Measurements from ENCODE around the gene NOXO1.

Gene NOXO1

DNA sequence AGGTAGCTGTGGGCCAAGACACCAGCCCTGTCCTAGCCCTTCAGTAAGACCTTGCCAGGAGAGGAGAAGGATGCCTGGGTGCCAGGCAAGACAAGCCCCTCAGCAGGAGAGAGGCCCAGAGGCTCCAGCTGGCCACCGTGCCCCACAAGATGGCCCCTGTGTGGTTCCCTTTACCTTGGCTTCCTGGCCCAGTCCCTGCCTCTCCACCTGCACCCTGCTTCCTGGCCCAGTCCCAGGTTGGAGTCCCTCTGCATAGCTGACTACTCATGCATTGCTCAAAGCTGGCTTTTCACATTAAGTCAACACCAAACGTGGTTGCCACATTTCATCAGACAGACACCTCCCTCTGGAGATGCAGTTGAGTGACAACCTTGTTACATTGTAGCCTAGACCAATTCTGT, 12.5 kb upstream of the NOXO1 start:
- no peak for DNase-seq

DNA sequence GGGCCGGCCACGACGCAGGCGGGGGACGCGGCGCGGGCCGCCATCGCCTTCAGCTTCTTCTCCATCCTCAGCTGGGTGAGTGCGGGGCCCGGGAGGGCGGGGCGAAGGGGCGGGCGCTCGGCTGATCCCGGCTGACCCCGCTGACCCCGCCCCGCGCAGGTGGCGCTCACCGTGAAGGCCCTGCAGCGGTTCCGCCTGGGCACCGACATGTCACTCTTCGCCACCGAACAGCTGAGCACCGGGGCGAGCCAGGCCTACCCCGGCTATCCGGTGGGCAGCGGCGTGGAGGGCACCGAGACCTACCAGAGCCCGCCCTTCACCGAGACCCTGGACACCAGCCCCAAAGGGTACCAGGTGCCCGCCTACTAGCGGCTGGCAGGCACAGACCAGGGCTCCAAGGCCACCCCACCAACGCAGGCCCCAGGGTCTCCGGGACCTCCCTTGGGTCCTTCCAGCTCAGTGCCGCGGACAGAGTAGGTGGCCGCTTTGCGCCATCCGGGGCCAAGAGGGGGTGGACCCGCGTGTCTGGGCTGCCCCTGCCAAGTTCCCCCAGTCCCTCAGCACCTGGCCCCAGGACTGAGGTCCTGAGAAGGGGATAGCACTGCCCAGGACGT, 11.5 kb upstream of the NOXO1 start:
- no peak for DNase-seq

DNA sequence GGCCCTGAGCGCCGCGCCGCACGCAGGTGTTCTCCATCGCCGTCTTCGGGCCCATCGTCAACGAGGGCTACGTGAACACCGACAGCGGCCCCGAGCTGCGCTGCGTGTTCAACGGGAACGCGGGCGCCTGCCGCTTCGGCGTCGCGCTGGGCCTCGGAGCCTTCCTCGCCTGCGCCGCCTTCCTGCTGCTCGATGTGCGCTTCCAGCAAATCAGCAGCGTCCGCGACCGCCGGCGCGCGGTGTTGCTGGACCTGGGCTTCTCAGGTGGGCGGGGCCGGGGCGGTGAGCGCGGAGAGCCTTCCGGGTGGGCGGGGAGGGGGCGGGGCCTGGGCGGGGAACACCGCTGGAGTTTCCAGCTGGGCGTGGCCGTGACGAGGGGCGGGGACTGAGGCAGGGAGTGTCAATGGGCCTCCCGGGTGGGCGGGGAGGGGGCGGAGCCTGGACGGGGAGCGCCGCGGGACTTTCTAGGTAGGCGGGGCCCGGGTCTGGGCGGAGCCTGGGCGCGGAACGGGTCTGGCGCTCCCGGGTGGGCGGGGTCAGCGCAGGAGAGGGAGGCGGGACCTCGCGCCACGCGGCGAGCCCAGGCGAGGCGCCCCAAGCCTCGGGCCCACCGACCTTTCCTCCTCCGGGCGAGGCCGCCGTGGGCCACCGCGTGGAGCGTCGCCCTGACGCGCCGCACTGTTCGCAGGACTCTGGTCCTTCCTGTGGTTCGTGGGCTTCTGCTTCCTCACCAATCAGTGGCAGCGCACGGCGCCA, 10.9 kb upstream of the NOXO1 start:
- DNase-seq, result no peak

DNA sequence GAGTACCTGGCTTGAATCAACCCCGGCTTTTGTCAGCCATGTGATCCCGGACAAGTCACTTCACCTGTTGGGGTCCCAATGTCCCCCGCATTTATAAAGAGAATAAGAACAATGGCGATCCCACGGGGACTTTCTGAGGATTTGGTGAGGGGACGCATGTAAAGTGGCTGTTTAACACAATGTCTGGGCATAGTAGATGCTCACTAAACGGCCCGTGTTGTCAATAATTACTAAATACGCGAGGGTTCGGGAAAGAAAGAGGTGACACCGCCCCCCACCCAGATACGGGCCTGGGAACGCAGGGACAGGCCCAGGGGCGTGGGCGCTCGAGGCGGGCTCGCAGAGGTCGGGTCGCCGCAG, 10.3 kb upstream of the NOXO1 start:
- DNase-seq, result no peak

DNA sequence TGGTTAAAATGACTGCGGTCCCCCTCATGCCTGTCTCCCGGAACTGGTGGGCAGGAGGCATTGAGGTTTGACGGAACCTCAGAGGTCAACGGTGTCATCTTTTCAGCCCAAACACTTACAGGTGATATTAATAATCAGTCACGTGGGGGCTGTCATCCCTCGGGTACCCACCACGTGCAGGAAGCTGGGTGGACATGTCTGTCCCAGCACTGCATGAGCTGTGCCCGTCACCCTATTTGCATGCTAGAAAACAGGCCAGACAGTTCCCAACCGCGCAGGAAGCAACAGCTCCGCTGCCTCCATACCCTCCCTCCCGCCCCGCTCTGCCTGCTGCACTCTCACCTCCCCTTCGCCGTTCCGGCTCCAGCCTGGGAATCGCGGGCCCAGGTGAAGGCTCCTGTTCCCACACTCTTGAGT, 9.9 kb upstream of the NOXO1 start:
- DNase-seq, result no peak

DNA sequence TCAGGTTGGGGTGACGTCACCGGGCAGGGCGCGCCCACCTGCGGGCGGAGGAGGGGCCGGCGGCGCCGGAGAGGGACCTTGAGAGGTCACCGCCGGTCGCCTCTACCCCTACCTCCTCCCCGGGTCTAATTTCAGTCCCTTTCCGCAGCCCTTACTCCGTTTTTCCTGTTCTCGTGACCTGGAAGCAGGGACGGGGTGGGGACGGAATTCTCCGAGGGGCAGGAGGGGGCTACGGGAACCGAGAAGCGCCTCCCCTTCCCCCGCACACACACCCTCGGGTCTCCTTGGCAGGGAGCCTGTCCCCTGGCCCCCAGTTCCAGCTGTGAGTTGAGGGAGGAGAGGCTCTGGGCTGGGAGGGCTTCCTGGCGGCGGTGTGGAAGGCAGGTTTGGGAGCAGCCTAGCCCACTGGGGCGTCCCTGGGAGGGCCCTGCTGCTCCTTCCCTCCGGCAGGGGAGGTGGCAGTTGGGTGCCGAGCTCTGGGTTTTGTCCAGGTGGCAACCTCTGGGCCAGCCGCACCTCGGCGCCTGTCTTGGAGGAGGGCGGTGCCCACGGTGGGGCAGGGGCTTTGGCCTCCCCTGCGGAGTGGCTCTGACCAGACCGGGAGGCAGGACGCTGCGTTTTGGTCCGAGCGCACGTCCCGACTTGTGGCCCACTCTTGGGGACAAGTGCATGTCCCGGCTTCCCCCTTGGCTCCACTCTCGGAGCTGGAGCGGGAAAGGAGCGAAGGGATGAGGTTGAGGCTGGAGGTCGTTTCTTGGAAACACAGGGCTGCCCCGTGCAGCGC, 9.3 kb upstream of the NOXO1 start:
- no peak for DNase-seq

DNA sequence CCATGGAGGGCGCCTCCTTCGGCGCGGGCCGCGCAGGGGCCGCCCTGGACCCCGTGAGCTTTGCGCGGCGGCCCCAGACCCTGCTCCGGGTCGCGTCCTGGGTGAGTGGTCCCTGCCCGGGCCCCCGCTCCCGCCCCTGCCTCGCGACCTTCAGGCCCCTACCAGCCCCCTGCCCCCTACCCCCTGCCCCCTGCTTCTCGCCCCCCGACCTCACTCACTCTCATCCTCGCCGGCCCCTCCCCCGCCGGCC, 8.8 kb upstream of the NOXO1 start:
- no peak for DNase-seq

DNA sequence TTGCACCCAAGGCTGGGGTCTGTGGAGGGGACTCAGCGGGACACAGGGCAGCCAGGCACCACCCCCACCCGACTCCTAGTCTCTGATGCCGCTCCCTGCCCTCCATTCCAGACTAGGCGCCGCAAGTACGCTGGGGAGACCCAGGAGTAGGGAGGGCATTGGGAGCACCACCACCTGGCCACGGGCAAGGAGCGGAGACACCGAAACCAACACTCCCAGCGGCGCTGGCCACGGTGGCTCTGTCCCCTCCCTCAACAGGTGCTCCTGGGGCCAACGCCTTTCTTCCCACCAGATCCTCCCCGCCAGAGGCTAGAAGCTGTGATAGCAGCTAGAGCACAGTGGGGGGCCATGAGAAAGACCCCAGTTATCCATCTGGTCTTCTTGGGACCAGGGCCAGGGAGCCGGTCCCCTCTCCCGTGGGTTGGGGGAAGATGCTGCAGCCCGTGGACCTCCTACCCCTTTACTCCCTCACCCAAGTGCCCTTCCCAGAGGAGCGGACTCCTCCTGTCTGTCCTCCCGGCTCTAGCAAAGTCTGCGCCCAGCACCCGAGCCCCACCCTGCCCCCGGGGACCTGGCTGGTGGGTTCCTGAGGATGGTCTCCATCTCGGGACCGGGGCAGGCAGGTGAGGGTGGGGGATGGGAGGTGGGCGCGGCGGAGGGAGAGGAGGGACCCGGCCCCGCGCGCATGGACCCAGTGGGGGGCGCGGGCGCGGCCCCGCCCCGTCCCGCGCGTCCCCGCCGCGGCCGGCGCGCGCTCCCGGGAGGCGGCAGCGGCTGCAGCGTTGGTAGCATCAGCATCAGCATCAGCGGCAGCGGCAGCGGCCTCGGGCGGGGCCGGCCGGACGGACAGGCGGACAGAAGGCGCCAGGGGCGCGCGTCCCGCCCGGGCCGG, 8.2 kb upstream of the NOXO1 start, which contains the start of gene SYNGR3:
SYNGR3 (plus strand) TSS at position 762 of the 892 bp plus-strand sequence. CDS start 133 bp downstream, outside the sequence.
- DNase-seq, result no peak

DNA sequence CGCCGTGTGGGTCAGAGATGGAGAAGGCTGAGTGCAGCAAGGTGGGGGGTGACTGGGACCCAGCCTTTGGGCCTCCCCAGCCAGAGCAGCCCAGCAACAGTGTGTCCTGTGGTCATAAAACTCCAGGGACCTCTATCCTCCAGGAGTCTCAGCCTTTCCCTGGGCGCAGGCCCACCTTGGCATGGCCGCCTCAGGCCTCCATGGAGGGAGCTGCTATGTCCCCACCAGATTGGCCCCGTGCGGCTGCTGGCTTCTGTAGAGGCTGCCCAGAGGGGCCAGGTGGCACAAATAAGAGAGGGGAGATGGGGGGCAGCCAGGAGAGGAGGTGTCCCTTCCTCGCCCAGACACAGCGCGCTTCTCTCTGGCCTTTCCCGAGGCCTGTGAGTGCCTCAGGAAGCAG, 5.9 kb upstream of the NOXO1 start:
- no peak for DNase-seq

DNA sequence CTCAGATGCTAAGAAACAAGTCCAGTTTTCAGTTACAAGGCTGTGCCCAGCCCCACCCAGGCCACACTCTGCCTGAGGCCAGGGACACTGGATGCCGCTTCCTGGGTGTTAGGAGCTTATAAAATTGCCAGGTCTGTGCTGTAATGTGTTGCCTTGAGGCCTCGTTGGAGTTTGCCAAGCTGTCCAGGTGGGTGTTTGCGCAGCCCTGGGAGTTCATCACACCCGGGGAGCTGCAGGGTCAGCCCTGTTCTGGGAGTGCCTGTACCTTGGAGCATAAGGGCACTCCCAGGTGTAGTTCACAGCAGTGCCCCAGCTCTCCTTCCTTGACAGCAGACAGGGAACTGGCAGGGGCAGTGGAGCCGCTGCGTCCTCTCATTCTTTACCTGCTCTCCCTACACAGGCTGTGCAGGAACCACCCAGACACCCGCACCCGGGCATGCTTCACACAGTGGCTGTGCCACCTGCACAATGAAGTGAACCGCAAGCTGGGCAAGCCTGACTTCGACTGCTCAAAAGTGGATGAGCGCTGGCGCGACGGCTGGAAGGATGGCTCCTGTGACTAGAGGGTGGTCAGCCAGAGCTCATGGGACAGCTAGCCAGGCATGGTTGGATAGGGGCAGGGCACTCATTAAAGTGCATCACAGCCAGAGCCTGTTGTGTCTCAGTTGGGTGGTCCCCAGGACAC, 4.3 kb upstream of the NOXO1 start:
- no peak for DNase-seq

DNA sequence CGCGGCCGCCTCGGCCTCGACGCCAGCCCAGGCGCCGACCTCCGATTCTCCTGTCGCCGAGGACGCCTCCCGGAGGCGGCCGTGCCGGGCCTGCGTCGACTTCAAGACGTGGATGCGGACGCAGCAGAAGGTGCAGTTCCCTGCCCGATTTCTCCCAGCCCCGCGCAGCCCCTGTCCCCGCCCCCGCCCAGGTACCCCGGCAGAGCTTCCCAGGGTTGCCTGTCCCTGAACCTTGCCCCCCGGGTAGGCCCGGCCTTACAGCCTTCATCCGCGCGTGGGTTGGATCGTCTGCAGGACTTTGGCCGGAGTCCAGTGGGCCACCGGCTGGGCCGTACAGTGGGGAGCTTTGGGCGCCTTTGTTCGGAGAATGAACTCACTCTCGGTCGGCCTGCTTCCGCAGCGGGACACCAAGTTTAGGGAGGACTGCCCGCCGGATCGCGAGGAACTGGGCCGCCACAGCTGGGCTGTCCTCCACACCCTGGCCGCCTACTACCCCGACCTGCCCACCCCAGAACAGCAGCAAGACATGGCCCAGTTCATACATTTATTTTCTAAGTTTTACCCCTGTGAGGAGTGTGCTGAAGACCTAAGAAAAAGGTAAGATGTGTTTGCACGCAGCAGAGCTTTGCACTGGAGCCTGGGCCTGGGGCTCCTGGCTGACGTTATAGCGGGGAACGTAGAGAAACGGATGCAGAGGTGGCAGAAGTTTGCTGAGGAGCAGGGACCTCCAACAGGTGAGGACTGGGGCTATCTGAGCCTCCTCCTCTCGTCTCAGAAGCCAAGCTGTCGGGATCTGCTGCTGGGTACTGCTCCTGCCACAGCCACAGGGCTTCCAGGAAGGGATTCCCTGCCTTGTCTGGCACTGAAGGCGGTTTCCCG, 3.3 kb upstream of the NOXO1 start:
- DNase-seq, result no peak

DNA sequence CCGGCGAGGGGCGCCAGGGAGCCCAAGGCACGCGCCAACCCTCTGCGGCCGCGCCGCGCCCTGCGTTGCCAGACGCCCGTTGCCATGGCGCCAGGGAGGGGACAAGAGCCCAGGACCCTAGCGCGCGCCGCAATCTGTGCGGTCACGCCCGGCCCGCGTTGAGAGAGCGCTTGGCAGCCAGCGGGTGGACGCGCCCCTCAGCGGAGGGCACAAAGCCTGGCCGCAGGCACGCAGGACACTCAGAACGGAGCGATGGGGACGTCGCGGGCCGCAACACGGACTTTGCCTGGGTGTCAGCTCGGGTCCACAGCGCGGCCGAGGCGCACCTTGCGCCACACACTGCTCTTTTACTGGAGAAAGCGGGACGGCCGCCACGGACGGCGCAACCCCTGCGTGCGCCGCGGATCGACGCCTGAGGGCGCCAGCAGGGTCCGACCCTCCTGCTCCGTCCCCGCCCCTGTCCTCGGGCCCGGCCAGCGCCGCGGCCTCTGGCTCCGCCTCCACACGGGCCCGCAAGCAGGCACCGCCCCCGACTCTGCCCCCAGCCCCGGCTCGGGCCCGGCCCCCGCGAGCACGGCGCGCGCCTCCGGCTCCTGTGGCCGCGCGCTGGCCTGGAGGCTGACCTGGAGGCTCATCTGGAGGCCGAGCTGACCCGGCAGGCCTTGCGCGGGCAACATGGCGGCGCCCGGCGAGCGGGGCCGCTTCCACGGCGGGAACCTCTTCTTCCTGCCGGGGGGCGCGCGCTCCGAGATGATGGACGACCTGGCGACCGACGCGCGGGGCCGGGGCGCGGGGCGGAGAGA, 2.5 kb upstream of the NOXO1 start, which contains the start of gene GFER:
GFER (plus strand) TSS at position 650 of the 803 bp plus-strand sequence; CDS start at position 676, 26 bp downstream.
- no peak for DNase-seq

DNA sequence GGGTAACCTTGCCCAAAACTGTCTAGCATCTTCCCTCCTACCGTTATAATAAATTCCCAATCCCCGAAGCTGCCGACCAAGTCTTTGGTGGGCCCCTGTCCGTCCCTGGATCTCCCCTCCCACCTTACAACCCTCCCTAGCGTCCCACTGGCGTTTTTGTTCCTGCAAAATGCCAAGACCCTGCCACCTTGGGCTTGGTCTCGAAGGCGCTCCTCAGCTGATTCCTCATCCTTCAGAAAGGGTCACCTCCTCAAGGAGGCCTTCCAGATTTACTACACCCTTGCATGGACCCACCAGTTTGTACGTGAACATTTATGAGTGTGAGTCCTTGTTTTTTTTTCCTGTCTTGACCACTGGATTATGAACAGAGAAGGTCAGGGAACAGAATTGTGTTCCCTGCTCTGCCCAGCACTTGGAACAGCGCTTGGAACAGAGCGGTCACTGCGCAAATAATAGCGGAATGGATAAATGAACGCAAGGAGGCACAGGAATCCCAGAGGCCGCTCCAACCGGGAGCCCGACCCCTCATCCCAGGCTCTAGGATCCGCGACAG, 1.8 kb upstream of the NOXO1 start:
- DNase-seq, result no peak

DNA sequence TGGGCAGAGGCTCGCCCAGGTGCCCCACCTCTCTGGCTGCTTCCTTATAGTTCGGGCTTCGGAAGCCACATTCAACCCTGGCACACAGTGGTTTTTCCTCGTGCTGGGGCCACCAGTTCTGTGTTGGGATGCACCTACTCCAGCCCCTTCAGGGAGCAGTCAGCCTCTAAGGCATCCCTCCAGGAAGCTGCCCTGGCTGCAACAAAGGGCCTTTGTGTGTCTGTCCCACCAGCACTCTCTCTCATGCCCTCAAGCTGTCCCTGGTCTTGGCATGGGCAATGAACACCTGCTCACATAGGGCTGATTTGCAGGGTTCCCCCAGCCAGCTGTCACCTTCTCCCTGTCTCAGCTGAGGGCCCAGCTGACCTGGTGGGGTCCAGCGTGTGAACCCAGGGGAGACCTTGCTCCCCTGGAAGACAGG, 754 bp upstream of the NOXO1 start:
- DNase-seq, result no peak

DNA sequence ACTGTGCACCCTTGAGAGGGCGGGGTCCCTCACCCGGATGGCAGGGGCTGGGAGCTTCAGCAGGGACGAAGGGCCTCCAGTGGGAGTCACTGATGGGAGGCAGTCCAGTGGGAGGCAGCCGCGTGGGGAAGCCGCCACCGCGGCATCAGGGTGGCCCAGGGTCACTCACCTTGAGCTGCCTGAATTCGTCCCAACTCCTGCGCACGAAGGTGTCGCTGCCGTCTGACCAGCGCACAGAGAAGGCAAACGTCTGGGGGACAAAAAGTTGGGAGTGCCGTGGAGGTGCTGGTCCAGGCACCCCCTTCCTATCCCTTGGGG, 540 bp downstream of the NOXO1 start:
- DNase-seq, result no peak

DNA sequence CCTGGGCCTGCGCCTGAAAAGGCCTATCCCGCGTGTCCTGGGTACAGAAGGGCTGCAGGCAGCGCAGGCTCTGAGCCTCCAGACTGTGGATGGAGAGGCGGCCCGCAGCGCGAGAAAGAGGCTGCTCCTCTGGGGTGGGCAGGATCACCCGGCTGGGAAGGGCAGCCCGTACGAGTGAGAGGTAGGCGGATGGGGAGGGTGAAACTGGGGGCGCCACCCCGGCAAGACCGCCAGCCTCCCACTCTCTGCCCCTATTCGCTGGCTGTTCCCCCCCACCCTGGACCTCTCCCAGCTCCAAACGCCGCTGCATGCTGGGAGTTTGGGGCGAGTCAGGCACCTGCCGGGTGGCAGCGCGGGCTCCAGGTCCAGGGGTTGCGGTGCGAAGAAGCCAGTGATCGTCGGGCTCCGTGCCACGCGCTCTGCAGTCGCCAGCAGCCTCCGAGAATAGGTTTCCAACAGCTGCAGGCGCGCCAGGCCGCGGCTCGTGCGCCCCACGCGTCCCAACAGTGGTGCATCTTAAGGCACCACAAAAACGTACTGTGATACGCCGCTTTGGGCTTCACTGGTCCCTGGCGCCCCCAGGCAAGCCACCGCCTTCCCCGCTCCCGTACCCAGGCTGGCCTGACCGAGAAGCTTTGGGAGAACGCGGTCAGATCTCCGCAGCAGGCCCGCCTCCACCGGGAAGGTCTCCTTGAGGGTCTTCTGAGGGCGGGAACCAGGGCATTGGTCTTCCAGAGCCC, 1.1 kb downstream of the NOXO1 start:
- no peak for DNase-seq

DNA sequence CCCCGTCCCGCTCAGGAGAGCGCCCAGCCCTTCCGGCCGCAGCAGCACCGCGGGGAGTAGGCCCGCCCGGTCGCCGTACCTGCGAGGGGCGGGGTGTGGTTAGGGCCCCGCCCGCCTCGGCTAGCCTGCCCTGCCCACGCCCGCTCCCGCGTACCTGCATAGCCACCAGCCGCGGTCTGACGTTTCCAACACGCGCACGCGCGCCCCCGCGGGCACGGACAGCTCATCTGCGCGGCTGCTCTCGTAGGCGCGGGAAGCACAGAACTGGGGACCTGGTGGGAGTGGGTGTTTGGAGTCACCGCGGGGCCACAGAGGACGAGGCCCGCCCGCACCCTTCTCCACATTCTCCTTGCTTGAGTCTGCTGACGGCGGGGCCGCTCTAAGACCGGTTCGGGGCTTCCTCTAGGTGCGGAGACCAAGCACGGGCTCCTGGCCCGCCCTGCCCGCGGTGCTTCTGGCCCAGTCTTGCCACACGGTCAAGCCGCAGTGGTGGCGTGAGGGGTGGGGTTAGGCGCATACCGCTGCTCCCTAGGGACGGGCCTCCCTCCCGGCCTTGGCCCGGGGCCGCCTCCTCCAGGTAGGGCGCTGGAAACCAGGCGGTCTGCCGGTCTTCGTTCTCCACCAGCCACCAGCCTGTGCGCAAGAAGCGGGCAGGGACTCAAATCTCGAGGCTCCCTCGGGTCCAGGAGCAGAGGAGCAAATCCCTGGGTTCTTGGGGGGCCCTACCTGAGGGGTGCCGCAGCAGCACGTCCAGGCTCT, 1.8 kb downstream of the NOXO1 start:
- no peak for DNase-seq

DNA sequence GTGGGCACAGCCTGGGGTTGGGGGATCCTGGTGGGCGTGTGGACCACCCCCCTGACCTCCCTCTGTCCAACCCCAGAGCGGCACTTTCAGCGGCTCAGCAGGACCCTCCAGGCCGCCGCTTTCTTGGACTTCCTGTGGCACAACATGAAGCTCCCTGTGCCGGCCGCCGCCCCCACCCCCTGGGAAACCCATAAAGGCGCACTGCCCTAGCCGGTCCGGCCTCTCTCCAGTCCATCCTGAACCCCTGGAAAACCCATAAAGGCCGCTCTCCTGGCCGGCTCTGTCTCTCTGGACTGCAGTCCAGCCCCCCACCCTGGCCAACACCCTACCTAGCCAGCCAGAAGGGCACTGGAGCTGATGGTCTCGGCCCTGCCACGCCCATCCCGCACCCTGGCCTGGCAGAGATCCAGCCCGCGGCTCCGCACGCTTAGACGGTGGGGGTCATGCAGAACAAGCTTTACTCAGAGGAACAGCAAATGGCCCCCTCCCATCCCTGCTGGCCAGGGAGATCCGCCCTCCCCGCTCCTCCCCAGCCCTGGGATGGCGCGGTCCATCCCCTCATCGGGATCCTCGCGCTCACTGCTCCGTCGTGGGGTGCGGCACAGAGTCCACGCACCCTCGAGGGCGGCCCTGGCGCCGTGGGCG, 2.7 kb downstream of the NOXO1 start:
- DNase-seq, result no peak
